Measurements from ENCODE around the gene MMP1.

Gene MMP1

GRCh38 chr11:102809971-102810370, 12.0 kb upstream of the MMP1 start:
- no peak for DNase-seq (ENCODE audit: insufficient read length, low spot score)
- FAIRE-seq, result no peak

GRCh38 chr11:102807921-102808320, 10.0 kb upstream of the MMP1 start:
- FAIRE-seq, result peak; percentile 62
- DNase-seq (ENCODE audit: insufficient read length, low spot score), result no peak

GRCh38 chr11:102806296-102806695, 8.3 kb upstream of the MMP1 start:
- no peak for FAIRE-seq
- DNase-seq (ENCODE audit: insufficient read length, low spot score), result no peak

GRCh38 chr11:102802341-102802740, 4.4 kb upstream of the MMP1 start:
- DNase-seq (ENCODE audit: insufficient read length, low spot score) (no peak), FAIRE-seq (no peak)

GRCh38 chr11:102800767-102801166, 2.8 kb upstream of the MMP1 start:
- DNase-seq (ENCODE audit: insufficient read length, low spot score) (no peak), FAIRE-seq (no peak)

GRCh38 chr11:102799681-102800340, 1.9 kb upstream of the MMP1 start:
- DNase-seq (ENCODE audit: insufficient read length, low spot score) (no peak), FAIRE-seq (peak; percentile 64)

GRCh38 chr11:102794382-102794781, 3.6 kb downstream of the MMP1 start:
- DNase-seq (ENCODE audit: insufficient read length, low spot score) (no peak), FAIRE-seq (no peak)

GRCh38 chr11:102793677-102794290, 4.2 kb downstream of the MMP1 start:
- DNase-seq (ENCODE audit: insufficient read length, low spot score), result no peak
- peak; percentile 31 for FAIRE-seq

GRCh38 chr11:102792604-102793003, 5.4 kb downstream of the MMP1 start:
- DNase-seq (ENCODE audit: insufficient read length, low spot score) (no peak), FAIRE-seq (no peak)

- DNase-seq (ENCODE audit: insufficient read length, low spot score) (no peak), FAIRE-seq (peak; percentile 55)
Measured at GRCh38 chr11:102791271-102792036, 6.5 kb downstream of the MMP1 start.

GRCh38 chr11:102788334-102788995, 9.5 kb downstream of the MMP1 start:
- FAIRE-seq, result peak; percentile 72

GRCh38 chr11:102784380-102784779, 13.6 kb downstream of the MMP1 start:
- DNase-seq (ENCODE audit: insufficient read length, low spot score) (no peak), FAIRE-seq (no peak)

More at GRCh38 chr11:102788334-102788995, 9.5 kb downstream of the MMP1 start:
- no peak for DNase-seq (ENCODE audit: insufficient read length, low spot score)

- FAIRE-seq (peak; percentile 81), DNase-seq (ENCODE audit: insufficient read length, low spot score) (no peak)
Measured at GRCh38 chr11:102783720-102784119, 14.2 kb downstream of the MMP1 start.

GRCh38 chr11:102783016-102783415, 14.9 kb downstream of the MMP1 start:
- no peak for FAIRE-seq
- DNase-seq (ENCODE audit: insufficient read length, low spot score), result no peak

GRCh38 chr11:102781676-102782075, 16.3 kb downstream of the MMP1 start:
- no peak for DNase-seq (ENCODE audit: insufficient read length, low spot score)
- FAIRE-seq, result peak; percentile 82

- peak; percentile 71 for DNase-seq (ENCODE audit: insufficient read length, low spot score)
- FAIRE-seq, result peak; percentile 82
Measured at GRCh38 chr11:102780491-102780918, 17.5 kb downstream of the MMP1 start, which contains the start of gene MMP10. MMP10 (minus strand) TSS chr11:102780628; CDS start chr11:102780591, 37 bp downstream.

GRCh38 chr11:102776454-102776853, 21.5 kb downstream of the MMP1 start:
- peak; percentile 26 for FAIRE-seq
- DNase-seq (ENCODE audit: insufficient read length, low spot score), result no peak

GRCh38 chr11:102773386-102773785, 24.6 kb downstream of the MMP1 start:
- DNase-seq (ENCODE audit: insufficient read length, low spot score) (no peak), FAIRE-seq (no peak)

- DNase-seq (ENCODE audit: insufficient read length, low spot score) (no peak), FAIRE-seq (no peak)
Measured at GRCh38 chr11:102771351-102771750, 26.6 kb downstream of the MMP1 start.

GRCh38 chr11:102770191-102770590, 27.8 kb downstream of the MMP1 start:
- FAIRE-seq, result peak; percentile 49
- no peak for DNase-seq (ENCODE audit: insufficient read length, low spot score)

- FAIRE-seq (no peak), DNase-seq (ENCODE audit: insufficient read length, low spot score) (no peak)
Measured at GRCh38 chr11:102767800-102768199, 30.2 kb downstream of the MMP1 start.

All from HTR-8/SVneo (cell line).